ENCODE measurements around the gene SPRY1. TPM values are rescaled to one million over a fixed set of nuclear protein-coding genes. Genes with fewer than 3 reads are reported as not detected.

SPRY1 gene
- total RNA-seq, 1 experiment from 2014 or later: 1.7 TPM

DNA sequence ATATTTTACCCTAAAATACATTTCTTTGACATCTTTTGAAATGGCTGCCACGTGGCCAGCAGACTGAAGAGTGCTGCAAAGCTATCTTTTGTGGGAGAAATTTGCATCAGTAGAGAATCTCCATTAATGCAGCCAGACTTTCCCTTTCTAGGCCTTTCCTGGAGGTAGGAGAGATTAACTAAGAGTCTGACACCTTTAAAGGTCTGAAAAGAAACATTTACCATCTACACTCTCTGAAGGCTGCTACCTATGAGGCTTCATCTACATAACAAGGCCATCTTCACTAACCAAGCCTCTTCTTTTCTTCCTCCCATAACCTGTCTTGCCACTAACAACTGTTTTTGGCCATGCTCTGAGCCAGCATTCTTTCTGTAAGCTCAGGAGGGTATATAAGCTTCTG is 17.8 kb upstream of the SPRY1 start:
- DNase-seq (ENCODE audit: extremely low read depth, low read depth): no peak

DNA sequence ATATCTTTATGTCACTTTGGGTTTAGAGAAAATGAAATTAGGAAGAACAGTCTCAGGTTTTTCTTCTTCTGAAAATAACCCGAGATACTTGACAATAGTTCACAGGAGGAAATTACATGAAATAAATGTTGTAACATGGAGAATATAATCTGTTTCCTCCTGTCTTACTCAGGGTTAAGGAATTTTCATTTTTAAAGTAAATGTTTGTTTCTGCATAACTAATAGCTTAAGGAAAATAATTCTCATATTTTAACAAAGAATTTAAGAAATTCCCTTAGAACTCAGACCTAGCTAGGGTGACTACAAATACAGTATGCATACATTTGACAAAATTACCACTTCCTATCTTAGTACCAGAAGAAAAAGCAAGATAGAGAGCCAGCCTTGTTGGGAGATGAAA is 17.2 kb upstream of the SPRY1 start:
- DNase-seq (ENCODE audit: extremely low read depth, low read depth): no peak

DNA sequence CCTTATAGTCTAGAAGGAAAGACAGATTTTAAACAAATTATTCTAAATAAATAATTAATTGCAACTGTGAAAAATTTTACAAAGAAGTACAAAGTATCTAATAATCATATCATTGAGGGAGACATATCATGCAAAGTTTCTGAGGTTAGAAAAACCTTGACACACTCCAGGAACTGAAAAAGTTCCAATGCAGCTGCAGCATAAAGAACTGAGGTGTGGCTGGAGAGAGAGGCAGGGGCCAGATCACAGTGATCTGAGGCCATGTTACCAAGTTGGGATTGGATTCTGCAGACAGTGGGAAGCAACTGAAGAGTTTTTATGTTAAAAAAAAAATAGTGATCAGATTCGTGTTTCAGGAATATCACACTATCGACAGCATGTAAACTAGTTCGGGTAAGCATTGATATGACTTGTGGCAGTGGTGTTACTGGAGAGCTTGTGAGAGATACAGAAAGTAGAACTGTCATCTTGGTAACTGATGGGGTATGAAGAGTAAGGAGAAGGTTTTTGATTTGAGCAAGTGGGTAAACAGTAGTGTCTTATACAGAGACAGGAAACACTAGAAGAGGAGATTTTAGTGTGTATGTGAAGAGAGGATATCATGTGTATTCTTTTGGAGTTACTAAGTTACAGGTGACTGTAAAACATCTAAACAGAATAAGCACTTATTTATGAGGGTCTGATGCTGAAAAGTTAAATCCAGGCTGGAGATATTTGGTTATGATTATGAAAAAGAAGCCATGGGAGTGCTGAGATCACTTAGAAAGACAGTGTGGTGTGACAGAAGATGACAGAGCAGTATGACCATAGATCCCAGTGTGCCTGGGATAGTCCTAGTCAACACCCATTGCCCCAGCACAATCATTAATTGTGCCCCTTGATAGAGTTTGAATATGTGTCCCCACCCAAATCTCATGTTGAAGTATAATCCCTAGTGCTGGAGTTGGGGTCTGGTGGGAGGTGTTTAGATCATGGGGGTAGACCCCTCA is 15.6 kb upstream of the SPRY1 start:
- no peak for DNase-seq (ENCODE audit: extremely low read depth, low read depth)

DNA sequence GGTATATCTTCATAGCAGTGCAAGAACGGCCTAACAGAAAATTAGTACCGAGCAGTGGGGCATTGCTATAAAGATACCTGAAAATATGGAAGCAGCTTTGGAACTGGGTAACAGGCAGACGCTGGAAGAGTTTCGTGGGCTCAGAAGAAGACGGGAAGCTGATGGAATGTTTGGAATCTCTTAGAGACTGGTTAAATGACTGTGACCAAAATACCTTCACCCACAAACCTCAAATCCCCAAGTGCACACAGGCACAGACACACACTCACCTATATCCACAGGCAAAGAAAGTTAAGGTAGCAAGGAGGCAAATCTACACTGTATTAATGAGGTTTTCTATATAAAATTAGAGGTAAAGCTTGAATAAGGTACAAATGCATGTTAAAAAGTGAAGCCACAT is 14.6 kb upstream of the SPRY1 start:
- no peak for DNase-seq (ENCODE audit: extremely low read depth, low read depth)

DNA sequence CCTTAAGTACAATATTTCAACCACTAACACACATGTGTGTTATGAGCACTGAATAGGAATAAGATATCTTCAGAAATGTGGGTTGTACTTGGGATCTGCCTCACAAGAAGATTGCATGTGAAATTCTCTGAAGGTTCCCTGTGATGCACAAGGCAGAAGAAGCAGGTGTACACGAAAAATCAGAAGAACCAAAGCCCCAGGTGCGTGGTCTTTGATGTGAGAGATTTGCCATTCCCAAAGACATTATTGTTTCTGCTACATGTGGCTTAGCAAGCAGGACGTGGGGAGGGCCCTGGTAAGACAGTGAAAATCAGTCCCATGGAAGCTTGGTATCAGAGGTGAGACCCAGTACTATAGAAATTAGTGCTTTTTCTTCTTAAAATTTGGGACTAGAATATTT is 13.0 kb upstream of the SPRY1 start:
- DNase-seq (ENCODE audit: extremely low read depth, low read depth): no peak

DNA sequence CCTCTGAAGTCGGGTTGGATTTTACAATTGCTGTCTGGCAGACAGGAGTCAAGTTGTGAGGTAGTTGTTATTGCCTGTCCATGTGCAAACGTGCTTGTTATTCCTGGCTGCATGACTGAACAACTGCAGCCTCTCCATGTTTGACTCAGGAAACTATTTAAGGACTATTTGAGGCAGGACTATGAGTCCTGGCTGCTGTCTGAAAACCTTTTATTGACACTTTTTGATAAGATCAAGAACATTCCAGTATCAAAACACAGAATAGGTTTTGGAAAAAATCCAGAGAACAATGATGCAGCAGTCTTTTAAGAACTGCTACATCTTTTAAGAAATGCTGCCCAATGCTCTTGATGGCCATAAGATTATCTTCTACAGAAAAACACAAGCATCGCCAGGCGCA is 10.0 kb upstream of the SPRY1 start:
- no peak for DNase-seq (ENCODE audit: extremely low read depth, low read depth)

DNA sequence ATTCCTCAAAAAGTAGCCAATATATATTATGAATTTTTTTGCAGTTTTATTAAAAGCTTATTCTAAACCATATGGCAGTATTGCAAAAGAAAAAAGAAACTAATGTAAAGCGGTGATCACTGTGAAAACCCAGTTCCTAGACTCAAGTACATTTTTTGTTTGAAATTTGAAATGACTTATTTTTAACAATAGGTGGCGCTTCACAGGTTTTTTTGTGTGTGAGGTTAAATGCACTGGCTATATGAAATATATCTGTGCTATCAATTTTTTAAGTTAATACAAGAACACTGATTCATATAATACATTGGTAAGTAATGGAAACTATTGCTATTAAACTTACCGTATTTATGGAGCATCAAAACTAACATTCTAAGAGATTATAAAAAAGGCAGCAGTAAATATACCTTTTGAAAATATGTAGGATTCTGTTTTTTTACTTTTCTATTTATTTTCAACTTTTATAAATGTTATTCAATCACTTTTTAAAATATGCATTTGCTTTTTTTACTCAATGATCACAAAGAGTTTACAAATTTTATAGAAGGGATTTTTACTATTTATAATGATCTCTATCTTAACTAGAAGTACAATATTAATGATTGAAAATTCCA is 5.6 kb upstream of the SPRY1 start:
- DNase-seq (ENCODE audit: extremely low read depth, low read depth): no peak

DNA sequence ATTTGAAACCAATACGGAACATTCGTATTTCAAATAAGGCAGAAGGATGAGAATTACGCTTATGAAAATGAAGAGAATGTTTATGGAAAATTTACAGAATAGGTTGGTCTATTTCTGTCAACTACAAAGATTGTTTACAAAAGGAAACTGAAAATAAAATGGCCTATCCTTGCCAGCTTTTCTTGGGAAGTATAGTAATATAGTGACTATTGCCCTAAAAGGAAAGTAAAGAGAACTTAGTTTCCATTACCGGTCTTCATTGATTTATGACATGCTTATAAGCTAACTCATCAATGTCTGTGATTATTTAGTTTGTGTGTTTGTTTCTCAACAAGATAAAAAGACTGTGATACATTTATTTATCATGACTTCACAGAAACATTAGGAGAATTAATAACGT is 2.9 kb upstream of the SPRY1 start:
- DNase-seq (ENCODE audit: extremely low read depth, low read depth): no peak

DNA sequence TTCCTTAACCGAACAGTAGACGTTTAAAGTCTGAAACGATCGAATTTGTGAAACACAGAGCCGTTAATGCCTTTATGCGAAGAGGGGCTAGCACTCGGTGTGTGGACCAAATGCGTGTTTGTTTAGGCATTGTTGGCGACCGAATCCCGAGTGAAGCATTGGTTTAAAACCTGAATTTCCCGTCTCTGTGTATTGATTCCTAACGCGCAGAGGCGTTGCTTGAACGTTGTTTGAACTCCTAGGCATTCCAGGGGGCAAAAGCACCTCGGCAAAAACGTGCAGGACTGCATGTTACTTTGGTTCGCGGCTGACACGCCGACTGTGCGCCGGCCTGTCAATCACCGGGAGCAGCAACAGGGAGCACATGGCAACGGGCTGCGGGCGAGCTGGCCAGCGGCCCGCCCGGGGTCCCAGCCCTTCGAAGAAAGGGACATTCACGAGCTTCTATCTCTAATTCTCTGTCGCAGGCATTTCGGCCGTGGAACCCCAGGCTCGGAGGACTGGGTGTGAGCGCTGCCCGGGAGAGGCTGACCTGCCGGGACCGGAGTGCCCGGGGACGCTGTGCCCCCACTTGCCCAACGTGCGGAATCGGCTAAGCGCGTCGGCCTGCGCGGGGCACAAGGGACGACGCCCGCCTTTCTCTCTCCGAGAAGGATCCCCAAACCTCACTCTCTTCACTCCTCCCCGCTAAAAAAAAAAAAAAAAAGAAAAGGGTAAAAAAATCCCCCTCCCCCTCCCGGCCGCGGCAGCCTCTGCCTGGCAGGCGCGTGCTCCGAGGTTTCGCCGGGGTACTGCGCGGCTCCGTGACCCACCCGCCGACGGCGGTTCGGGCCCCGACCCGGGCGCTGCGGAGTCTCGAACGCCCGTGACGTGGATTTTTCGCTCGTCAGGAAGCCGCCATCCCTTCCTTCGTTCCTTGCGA is 810 bp downstream of the SPRY1 start:
- peak; percentile 20 for DNase-seq (ENCODE audit: extremely low read depth, low read depth)

DNA sequence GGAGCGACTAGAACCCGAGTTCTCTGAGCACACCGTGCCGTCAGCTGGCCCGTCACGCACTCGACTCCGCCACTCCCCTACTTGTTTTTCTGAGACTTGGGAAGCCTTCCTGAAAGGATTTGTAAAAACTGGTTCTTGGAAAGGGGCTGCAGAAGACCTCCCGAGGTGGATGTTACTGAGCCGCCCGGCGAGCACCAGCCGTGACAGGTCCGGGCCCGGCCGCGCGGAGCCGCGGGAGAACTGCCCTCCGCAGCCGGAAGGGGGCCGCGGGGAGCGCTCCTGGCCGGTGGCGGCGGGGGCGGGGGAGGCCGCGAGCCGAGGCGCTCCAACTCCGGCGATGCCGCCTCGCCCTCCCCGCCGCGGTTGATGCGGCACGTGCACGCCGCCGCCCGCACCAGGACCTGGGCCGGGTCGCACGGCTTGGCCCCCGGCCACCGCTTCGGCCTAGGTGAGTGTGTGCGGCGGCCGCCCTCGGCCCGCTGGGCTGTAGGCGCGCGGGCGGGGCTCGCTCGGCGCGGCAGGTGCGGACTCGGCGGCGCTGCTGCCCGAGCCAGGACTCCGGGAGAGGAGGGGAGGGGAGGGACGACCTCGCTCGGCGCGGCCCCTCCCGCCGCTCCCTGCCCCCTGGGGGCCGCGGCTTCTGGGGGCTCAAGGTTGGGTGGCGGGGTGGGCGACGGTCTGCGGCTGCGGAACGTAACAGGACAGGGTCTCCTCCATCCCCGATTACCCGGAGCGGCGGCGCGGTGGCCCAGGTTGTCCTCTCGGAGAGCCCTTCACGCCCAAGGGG is 1.7 kb downstream of the SPRY1 start:
- DNase-seq (ENCODE audit: extremely low read depth, low read depth): peak; percentile 27

DNA sequence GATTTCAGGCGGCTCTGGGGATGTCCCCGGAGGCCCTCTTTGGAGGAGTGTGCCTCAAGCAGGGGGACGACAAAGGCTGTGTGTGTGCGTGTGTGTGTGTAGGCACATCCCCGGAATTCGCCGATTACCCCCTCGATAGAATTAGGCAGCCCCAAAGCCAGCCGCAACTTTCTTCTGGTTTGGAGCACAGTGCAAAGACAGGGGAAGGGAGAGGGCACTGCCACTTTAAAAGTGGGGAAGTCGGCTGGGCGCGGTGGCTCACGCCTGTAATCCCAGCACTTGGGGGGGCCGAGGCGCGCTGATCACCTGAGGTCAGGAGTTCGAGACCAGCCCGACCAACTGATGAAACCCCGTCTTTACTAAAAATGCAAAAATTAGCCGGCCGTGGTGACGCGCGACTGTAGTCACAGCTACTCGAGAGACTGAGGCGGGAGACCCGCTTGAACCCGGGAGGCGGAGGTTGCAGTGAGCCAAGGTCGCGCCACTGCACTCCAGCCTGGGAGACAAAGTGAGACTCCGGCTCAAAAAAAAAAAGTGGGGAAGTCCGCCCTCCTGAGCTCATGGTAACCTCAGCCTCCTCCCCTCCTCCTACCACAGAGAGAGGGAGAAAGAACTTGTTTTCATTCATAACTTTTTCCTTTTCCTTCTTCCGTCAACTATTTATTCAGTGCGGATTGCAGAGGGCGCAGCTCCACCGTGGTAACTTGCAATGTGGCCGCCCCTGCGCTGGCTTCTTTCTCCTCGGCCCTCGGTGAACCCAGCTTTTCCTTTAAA is 2.4 kb downstream of the SPRY1 start:
- no peak for DNase-seq (ENCODE audit: extremely low read depth, low read depth)

DNA sequence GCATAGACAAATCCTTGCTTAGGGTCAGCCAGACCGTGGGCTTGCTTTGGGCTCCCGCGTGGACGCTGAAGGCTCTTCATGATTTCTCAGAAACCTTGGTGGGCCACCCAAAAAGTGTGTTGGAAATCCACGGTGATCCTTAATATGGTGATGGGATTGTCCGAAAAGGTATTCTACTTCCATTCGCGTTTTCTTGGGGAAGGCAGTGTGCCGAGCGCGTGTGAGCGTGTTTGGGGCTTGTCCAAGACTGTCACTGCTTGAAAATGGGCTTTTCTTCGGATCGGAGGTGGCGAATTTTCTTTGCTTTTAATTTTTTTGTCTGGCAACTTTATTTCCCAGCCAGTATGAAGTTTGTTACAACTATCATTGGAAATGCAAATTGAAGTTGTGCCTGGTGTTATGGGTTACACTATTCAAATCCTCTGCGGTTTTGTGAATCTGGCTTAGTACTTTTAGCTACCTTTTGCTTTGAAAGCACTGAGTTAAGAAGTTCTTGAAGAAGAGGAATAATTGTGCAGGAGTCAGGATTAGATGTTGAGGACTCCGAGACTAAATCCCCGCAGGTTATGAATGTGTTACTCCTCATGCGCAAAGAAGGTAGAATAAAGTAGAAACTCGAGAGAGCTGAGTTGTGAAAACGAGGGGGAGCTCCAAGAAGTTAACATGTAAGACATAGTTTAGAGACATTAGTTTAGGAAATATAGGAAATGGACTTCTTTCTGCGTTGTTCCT is 3.2 kb downstream of the SPRY1 start:
- no peak for DNase-seq (ENCODE audit: extremely low read depth, low read depth)

DNA sequence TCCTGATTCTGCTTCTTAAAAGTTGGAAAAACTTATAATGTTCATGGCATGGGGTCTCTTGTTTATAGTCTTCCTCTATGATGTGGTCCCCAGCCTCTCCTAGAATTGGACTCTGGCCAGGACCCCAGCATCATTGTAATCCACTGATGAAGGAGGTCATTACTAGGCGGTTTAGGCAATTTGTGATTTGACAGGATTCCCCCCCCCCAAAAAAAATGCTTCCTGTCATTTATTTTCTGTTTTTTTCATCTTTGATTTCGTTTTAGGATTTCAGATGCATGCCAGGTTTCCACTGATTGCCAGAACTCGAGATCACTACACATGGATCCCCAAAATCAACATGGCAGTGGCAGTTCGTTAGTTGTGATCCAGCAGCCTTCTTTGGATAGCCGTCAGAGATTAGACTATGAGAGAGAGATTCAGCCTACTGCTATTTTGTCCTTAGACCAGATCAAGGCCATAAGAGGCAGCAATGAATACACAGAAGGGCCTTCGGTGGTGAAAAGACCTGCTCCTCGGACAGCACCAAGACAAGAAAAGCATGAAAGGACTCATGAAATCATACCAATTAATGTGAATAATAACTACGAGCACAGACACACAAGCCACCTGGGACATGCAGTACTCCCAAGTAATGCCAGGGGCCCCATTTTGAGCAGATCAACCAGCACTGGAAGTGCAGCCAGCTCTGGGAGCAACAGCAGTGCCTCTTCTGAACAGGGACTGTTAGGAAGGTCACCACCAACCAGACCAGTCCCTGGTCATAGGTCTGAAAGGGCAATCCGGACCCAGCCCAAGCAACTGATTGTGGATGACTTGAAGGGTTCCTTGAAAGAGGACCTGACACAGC is 4.9 kb downstream of the SPRY1 start:
- DNase-seq (ENCODE audit: extremely low read depth, low read depth): no peak

DNA sequence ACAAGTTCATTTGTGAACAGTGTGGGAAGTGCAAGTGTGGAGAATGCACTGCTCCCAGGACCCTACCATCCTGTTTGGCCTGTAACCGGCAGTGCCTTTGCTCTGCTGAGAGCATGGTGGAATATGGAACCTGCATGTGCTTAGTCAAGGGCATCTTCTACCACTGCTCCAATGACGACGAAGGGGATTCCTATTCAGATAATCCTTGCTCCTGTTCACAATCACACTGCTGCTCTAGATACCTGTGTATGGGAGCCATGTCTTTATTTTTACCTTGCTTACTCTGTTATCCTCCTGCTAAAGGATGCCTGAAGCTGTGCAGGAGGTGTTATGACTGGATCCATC is 5.5 kb downstream of the SPRY1 start:
- no peak for DNase-seq (ENCODE audit: extremely low read depth, low read depth)

DNA sequence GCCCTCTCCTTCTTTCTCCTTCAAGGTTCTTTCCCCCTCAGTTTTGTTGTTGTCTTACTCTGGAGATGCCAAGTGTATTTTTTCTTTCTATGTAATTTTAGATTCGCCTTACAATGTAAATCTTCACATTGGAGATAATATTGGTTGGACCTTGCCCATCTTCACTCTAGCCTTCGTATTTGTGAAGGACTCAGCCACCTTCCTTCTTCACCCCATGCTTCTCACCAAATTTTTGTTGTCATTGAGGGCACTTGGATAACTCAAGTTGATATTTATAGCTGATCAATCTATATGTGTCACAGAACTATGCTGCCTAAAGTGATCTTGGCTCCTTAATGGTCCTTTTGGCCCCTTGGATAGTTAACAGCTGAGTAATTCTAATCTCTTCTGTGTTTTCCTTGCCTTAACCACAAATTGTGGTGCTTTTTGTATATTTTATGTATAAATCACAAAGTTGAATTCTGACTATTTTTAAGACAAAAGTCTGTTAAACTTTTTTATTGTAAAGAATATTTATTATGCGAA is 6.5 kb downstream of the SPRY1 start:
- no peak for DNase-seq (ENCODE audit: extremely low read depth, low read depth)

DNA sequence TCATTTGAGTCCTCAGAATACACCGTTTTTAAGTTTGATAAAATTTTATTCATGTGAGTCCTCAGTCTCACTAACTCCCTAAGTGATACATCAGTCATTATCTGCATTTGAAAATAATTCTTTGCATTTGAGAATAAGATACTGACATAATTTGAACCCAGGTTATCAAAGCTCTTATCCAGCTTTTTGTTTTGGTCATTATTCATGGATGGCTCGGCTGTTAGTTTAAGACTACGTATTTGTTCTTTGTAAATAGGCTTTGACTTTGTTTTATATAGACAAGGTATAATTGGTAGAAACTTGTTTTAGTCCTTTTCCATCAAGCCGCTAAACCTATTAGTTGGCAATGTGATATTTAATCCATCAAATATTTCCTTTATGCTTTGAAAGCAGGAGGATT is 7.9 kb downstream of the SPRY1 start:
- no peak for DNase-seq (ENCODE audit: extremely low read depth, low read depth)

DNA sequence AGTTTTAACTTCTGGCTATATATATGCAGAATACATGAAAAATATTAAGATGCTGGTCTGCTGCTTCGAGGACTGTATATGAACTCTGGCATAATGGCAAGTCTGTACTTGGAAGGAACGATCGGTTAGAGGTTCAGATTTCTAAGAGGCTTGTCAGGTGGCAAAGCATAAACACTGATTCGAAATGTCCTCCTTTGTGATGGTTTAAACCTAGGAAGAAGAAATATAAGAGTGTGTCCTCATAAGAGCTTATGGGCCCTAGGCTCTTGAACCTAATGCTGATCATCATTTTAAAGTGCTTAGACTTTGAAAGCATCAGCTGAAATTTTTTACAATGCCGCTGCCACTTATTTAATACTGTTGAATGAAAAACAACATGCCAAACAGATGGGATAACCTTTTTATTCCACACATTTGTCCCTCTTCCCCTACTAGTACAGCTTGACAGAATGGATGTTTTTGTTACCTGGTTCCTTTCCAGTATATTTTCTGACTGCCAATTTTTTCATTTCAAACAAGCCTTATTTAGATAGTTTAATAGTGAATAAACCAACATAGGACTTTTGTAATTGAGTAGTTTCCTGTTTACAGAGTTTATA is 8.8 kb downstream of the SPRY1 start:
- DNase-seq (ENCODE audit: extremely low read depth, low read depth): no peak
